Stimulated activated CD4-positive, alpha-beta T cell treated with anti-CD3 and anti-CD28 coated beads, Interleukin-15, amount 100 ng/mL, for 1 hour (primary cell): ENCODE data around the gene WSB2.
"Not testable (repeated sequence)": the region's sequence is repeated elsewhere in the genome, so short reads cannot be mapped to it uniquely, and the experiment has no call there.

Source experiments
- DNase-seq, 2 donors: peaks; one replicate each; pipeline ENCODE4 v3.0.0-alpha.2; 2020; ENCODE audit warnings: low read depth in 1 of 2, low spot score in 1 of 2

Gene WSB2

GRCh38 chr12:118061011-118061872 lies at the start of gene WSB2:
TSS of gene WSB2 (minus strand) at chr12:118061179. CDS start at chr12:118061048, 131 bp downstream.
- DNase-seq, result peak; percentile 12 to 50

DNA sequence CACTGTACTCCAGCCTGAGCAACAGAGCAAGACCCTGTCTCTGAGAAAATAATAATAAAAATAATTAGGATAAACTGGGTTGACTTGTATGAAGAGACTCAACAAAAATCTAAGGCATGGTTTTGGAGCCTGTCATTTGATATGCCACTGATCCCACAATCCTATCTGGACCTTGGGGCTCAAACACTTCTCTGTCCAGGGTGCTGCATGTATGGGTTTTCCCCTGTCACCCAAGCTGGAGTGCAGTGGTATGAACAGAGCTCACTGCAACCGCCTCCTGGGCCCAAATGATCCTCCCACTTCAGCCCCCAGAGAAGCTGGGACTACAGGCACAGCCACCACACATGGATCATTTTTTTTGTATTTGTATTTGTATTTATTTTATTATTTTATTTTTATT lies 48.1 kb upstream of the WSB2 start:
- DNase-seq, result no peak

- DNase-seq, result no peak
Measured at GRCh38 chr12:118107694-118108093, 46.7 kb upstream of the WSB2 start.

DNA sequence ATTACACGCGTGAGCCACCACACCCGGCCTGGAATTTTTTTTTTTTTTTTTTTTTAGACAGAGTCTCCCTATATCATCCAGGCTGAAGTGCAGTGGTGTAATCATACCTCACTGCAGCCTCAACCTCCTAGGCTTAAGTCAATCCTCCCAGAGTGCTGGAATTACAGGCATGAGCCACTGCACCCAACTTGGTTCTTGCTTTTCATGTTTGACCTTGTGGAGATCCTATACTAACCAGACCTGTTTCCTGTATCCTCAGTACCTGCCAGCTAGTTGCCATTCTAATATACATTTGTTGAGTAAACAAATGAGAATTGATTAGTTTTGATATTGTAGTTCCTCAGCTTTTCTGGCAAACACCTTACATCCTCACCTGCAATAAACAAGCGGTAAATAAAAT lies 46.0 kb upstream of the WSB2 start:
- no peak for DNase-seq

DNA sequence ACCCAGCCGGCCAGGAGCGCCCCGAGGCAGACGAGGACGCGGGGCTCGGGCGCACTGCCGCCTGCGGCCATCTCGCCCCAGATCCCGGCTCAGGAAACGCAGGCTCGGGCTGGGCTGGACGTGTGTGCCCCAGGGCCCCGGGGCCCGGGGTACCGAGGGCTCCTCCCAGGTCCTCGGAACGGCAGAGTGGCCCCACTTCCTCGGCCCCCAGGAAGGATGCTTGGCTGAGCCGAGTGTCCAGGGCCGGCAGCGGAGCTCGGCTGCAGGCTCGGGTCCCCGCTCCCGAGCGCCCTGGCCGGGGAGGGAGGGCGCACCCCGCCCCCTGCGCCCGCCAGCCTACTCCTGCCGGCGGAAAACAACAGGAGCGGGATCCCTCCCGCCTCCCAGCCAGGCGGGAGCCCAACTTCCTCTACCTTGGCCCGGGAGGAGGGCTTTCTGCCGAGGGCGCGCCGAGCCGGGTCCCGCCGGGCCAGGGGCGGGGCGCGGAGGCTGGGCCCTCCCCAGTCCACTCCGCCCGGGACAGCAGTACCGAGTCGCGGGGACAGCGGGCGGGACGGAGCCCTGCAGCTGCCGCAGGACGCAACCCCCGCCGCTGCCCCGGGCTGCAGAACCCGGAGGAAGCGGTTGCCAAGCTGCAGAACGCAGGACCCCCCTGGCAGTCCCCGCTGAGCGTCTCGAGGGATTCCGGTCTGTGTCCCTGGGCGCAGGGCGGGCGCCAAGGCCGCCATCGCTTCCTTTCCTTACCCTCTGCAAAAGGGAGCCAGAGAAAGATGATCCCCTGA lies 42.8 kb upstream of the WSB2 start, which contains the start of gene VSIG10:
TSS of gene VSIG10 (minus strand) at position 411 of the 782 bp plus-strand sequence. CDS start at position 71, 340 bp downstream.
- no peak for DNase-seq

DNA sequence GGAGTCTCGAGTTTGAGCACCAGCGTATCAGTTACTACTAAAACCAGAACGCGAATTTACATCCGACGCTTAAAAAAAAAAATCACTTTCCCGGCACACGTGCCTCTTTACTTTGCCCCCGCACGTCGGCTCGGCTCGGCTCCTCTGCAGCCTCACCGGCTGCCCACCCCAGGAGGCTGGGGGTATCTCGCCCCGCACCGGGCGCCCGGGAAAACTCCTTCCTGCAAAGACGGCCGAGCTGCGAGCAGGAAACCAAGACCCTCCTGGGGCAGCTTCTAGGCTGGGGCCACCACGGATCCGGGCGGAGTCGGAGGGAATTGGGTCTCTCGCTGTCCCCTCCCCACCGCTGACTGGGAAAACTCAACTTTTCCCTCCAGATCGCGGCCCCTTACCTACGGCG lies 42.2 kb upstream of the WSB2 start:
- no peak for DNase-seq

DNA sequence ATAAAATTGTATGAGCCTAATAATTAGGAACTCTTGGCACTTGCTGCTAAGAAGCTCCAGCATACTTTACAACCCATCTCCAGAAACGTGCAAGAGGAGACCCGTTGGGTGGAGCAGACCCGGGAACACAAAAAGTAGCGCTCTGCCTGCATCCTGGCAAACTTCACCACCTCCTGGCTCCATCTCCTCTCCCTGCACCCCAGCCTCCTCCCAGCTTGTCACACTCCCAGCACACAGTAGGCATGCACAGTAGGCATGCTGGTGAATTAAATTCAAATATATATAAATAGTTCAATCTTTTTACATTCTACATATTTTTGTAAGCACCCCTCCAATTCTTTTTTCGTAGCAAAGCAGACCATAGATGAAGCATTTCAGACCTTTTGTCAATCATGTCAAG lies 41.6 kb upstream of the WSB2 start:
- DNase-seq, result no peak

- no peak for DNase-seq
Measured at GRCh38 chr12:118102070-118102469, 41.1 kb upstream of the WSB2 start.

DNA sequence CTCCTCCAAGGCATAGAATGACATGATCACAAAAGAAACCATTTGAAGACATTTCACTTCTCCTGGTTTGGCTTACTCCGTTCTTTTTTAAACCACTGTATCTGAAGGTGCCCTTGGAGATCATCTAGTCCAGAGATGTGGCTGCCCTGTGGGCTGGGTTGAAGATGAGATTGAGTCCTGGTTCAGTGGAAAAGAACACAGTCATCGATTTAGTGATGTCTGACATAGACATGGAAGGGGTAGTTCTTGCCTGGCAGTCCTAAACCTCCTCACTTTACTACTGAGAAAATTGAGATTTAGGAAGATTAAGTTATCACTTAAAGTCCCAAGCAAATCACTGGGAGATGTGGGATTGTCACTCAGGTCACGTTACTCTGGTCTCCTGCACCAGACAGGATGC lies 40.1 kb upstream of the WSB2 start:
- DNase-seq, result no peak

- DNase-seq, result no peak
Measured at GRCh38 chr12:118098911-118099671, 38.1 kb upstream of the WSB2 start.

GRCh38 chr12:118098401-118098800 lies 37.4 kb upstream of the WSB2 start:
- no peak for DNase-seq

GRCh38 chr12:118094039-118094438 lies 33.1 kb upstream of the WSB2 start:
- no peak for DNase-seq

DNA sequence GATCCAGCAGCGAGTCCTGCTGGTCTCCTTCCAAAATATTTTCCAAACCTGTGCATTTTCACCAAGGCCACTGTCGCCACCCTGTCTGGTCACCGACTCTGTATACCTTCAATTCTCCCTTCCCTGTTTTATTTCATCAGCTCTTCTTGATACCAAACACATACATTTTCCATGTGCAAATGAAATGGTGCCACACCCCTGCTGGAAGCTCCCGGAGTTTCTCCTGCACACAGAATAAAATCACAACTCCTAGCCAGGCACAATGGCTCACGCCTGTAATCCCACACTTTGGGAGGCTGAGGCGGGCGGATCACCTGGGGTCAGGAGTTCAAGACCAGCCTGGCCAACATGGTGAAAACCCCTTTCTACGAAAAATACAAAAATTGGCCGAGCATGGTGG lies 28.8 kb upstream of the WSB2 start:
- DNase-seq, result no peak

- no peak for DNase-seq
Measured at GRCh38 chr12:118082161-118082560, 21.2 kb upstream of the WSB2 start.

DNA sequence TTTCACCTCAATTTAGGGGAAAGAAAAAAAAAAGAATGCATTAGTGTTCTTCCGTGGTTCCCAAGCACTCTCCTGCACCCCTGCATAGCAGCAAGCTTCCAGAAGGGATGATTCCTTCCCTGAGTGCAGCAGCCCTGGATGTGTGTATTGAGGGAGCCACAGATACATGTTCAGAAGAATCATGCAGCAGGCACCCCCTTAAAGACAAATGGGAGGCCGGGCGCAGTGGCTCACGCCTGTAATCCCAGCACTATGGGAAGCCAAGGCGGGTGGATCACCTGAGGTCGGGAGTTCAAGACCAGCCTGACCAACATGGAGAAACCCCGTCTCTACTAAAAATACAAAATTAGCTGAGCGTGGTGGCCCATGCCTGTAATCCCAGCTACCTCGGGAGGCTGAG lies 20.5 kb upstream of the WSB2 start:
- DNase-seq, result not testable (repeated sequence)

DNA sequence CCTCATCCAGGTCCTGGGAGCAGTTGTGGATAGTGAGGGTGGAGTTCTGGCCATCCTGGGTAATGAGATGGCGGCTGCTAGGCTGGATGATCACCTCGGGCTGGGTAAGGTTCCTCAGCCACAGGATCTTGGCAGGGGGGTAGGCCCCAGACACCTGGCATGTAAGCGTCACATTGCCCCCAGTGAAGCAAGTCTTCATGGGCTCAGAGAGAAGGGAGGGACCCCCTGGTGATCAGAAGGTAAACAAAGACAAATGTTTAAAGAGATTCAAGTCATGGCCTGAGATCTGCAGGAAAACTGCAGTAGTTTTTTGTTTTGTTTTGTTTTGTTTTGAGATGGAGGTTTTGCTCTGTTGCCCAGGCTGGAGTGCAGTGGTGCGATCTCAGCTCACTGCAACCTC lies 12.8 kb upstream of the WSB2 start:
- DNase-seq, result no peak

DNA sequence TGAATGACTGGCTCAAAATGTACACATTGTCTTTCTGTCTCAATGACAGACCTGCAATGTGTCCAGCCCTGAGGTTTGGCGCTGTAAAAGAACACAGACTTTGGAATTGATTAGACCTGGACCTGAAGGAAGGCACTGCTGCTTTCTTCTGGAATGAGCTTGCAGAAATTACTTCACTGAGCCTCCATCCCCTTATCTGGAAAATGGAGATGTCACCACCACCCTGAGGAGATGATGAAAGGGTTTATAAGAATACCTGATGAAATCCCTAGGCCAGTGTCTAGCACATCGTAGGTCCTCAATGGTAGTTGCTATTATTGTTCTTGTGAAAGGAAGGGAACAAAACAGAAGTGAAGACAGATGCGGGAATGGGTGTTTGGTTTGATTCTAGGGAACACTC lies 9.7 kb upstream of the WSB2 start:
- DNase-seq, result no peak

GRCh38 chr12:118068445-118068844 lies 7.5 kb upstream of the WSB2 start:
- no peak for DNase-seq

DNA sequence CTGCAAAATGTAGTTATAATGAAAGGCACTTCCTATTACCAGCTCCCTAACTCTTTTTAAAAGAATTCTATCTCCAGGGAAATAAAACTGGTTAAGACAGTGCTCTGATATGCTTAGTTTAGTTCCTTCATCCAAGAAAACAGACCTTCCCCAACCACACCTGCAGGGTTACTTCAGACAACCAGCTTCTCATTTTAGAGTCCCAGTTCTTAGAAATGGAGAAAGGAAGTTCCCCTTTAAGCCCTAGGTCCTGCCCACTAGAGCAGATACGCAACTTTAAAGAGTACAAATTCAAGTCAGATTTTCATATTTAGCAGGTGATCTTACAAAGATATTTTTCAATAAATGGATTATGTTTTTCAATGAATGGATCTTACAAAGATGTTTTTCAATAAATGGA lies 4.4 kb upstream of the WSB2 start:
- no peak for DNase-seq

DNA sequence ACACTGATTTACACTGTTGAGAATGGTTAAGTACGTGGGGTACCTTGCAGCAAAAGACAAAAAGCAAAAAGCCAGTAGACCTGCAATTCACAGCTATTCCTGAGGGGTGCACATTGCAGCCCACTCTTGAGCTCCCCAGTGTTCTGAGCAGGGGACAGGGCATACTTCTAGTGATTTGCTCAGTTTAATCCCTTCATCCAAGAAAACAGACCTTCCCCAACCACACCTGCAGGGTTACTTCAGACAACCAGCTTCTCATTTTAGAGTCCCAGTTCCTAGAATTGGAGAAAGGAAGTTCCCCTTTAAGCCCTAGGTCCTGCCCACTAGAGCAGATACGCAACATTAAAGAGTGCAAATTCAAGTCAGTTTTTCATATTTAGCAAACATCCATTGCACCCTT lies 3.6 kb upstream of the WSB2 start:
- no peak for DNase-seq

GRCh38 chr12:118063576-118064391 lies 2.8 kb upstream of the WSB2 start:
- no peak for DNase-seq
